ENCODE data around the gene CROCC. TPM values are rescaled to one million over a fixed set of nuclear protein-coding genes. Genes with fewer than 3 reads are reported as not detected.
A peak's percentile ranks its signal among the peaks of the same experiment; 100 is the strongest.
"Not testable (repeated sequence)": the region's sequence is repeated elsewhere in the genome, so short reads cannot be mapped to it uniquely, and the experiment has no call there.

The CROCC gene
- total and polyA plus RNA-seq, 12 donors = 4.7 to 42.3 (median 6.3) TPM

GRCh38 chr1:16907870-16908758 lies 13.6 kb upstream of the CROCC start:
- peak overlapping the region in 1 of 10 donors; percentile 19 for H3K27ac ChIP-seq
- DNase-seq (no peak), ATAC-seq (no peak)
- peaks cover 3 to 37% (median 10%) of the 10 kb centered on the region in 9 donors for H3K4me1 ChIP-seq
- H3K4me3 ChIP-seq = no peak overlapping the region
- H3K36me3 ChIP-seq = no peaks in the 10 kb centered on the region
- intact Hi-C loops (cut with DNase I) = no loop called here
- no peaks in the 10 kb centered on the region for H3K27me3 ChIP-seq
- H3K9me3 ChIP-seq = peaks cover 0 to 15% (median 0%) of the 10 kb centered on the region in 11 donors
- no peak for TF ChIP-seq CTCF (IDR thresholded peaks at IDR 0.05)
- WGBS, 2 donors = 84 to 86% methylated on average over 15 of the region's 15 CpGs

GRCh38 chr1:16911851-16912721 lies 9.6 kb upstream of the CROCC start:
- intact Hi-C loops (cut with DNase I) = loop anchor here in 1 of 10 donors (5.0 kb wide), 1 partner anchor 300 kb away; the partner anchor contains the start of gene NBPF1
- not testable (repeated sequence) for H3K27ac ChIP-seq, DNase-seq, H3K36me3 ChIP-seq, H3K27me3 ChIP-seq, H3K4me3 ChIP-seq, H3K9me3 ChIP-seq
- WGBS, 2 donors = 69 to 77% methylated on average over 8 of the region's 8 CpGs
- peak in 1 of 8 donors; percentile 2 for ATAC-seq
- H3K4me1 ChIP-seq = peaks cover 3 to 33% (median 13%) of the 10 kb centered on the region in 9 donors
- TF ChIP-seq CTCF (IDR thresholded peaks at IDR 0.05) = peak in 1 of 9 donors; percentile 15

GRCh38 chr1:16912742-16913141 lies 9.0 kb upstream of the CROCC start:
- H3K9me3 ChIP-seq, H3K27me3 ChIP-seq, ATAC-seq, DNase-seq, H3K36me3 ChIP-seq: not testable (repeated sequence)
- Histone ChIP-seq H3K4me3 (peak overlapping the region in 1 of 10 donors; percentile 97), H3K4me1 (peaks cover 3 to 33% (median 13%) of the 10 kb centered on the region in 9 donors), H3K27ac (peak overlapping the region in 1 of 10 donors; percentile 78)
- WGBS, 2 donors = 80 to 83% methylated on average over 8 of the region's 8 CpGs
- intact Hi-C loops (cut with DNase I) = loop anchor here in 1 of 10 donors (5.0 kb wide), 1 partner anchor 300 kb away; the partner anchor contains the start of gene NBPF1

- DNase-seq = no peak
Observed at GRCh38 chr1:16913181-16913832, 8.4 kb upstream of the CROCC start.

More at GRCh38 chr1:16913181-16913832, 8.4 kb upstream of the CROCC start:
- peak overlapping the region; percentile 37 to 99 (median 96) for H3K4me3 ChIP-seq
- no peaks in the 10 kb centered on the region for H3K36me3 ChIP-seq
- intact Hi-C loops (cut with DNase I) = loop anchor here in 1 of 10 donors (5.0 kb wide), 1 partner anchor 301 kb away; the partner anchor contains the start of gene NBPF1
- H3K4me1 ChIP-seq = peaks cover 3 to 33% (median 13%) of the 10 kb centered on the region in 9 donors
- H3K27me3 ChIP-seq = no peaks in the 10 kb centered on the region
- 46% methylated on average over 36 of the region's 36 CpGs for WGBS, 2 donors
- TF ChIP-seq CTCF (IDR thresholded peaks at IDR 0.05) = no peak
- ATAC-seq = peak in 4 of 8 donors; percentile 0 to 11 (median 3)
- no peaks in the 10 kb centered on the region for H3K9me3 ChIP-seq
- peak overlapping the region in 9 of 10 donors; percentile 54 to 91 (median 78) for H3K27ac ChIP-seq

All from heart right ventricle (tissue), 16 donors.